ENCODE data around the gene RPL19. TPM values are rescaled to one million over a fixed set of nuclear protein-coding genes. Genes with fewer than 3 reads are reported as not detected.
A peak's percentile ranks its signal among the peaks of the same experiment; 100 is the strongest.

RPL19 gene
- total and polyA plus RNA-seq, 2 donors (not counting 3 experiments of a cell fraction or from before 2014, with no cell fraction given) = 1,802 to 1,958 TPM

GRCh38 chr17:39151150-39151942 lies 48.7 kb upstream of the RPL19 start, which contains the start of gene PLXDC1:
PLXDC1 (minus strand) TSS chr17:39151637; CDS start chr17:39151437, 200 bp downstream.
- H3K9me1 ChIP-seq (replicated peaks; ENCODE audit: control insufficient read depth, extremely low read depth, insufficient read depth, low read length) = no peaks in the 10 kb centered on the region
- H2AFZ ChIP-seq (ENCODE audit: low read depth, low read length) = no peak within 1 kb of the TSS
- H3K4me1 ChIP-seq (ENCODE audit: control insufficient read depth, extremely low read depth, insufficient read depth, low read length) = peaks cover 8% of the 10 kb centered on the region
- intact Hi-C loops (cut with micrococcal nuclease) (loop anchor here (5.0 kb wide), 2 partner anchors 184 to 399 kb away; partner anchors contain the start of genes FBXO47 and PSMB3), dilution Hi-C loops (cut with MboI; ENCODE audit: extremely low pct_ligation_motif_present, low sequenced_read_pairs) (no loop called here)
- H3K36me3 ChIP-seq (ENCODE audit: control insufficient read depth in 2 of 2, extremely low read depth in 1 of 2, insufficient read depth in 2 of 2, low read length in 2 of 2) = no peaks in the 10 kb centered on the region
- no peak within 1 kb of the TSS for H3K27ac ChIP-seq (ENCODE audit: insufficient read depth, low read depth, low read length)
- peak within 1 kb of the TSS; percentile 90 for H3K4me2 ChIP-seq (ENCODE audit: insufficient read depth, low read length)
- no peak for DNase-seq (ENCODE audit: low read depth, low spot score)
- H3K27me3 ChIP-seq (ENCODE audit: control insufficient read depth in 2 of 2, insufficient read depth in 2 of 2, low read length in 2 of 2) = peaks cover 18 to 27% of the 10 kb centered on the region in 2 experiments
- no peaks in the 10 kb centered on the region for H3K79me2 ChIP-seq (ENCODE audit: control insufficient read depth, insufficient read depth, low read length)
- ChIA-PET CTCF (interaction anchor here (0.6 to 14.1 kb wide), 6 partner anchors 15 to 361 kb away, joined by 3 to 550 read pairs (median 26); partner anchors contain the start of genes ARL5C and FBXO47), POLR2A (interaction anchor here (0.6 to 0.8 kb wide), 2 partner anchors 17 to 168 kb away, joined by 3 read pairs; no protein-coding TSS in a partner anchor)
- BruUV-seq (replicated peaks) = no TSS peak
- H4K20me1 ChIP-seq (replicated peaks; ENCODE audit: control insufficient read depth, extremely low read depth, insufficient read depth, low read length) = no peaks in the 10 kb centered on the region
- TF ChIP-seq POLR2A (IDR thresholded peaks at IDR 0.05; ENCODE audit: low read depth, low read length) = no peak
- TF ChIP-seq MAX (IDR thresholded peaks at IDR 0.05; ENCODE audit: insufficient read depth, insufficient read length) = no peak
- no peak for TF ChIP-seq GATA2 (IDR thresholded peaks at IDR 0.05; ENCODE audit: insufficient read depth, insufficient read length, low read depth, low read length)
- no peak for TF ChIP-seq FOS (IDR thresholded peaks at IDR 0.05; ENCODE audit: borderline replicate concordance, insufficient read depth, low read length)
- TF ChIP-seq MYC (IDR thresholded peaks at IDR 0.05; ENCODE audit: low read depth, low read length) = no peak
- no peak for TF ChIP-seq CTCF (IDR thresholded peaks at IDR 0.05; ENCODE audit: extremely low read depth in 1 of 2, insufficient read depth in 1 of 2, low read depth in 1 of 2, low read length in 2 of 2)
- peak; percentile 81 for TF ChIP-seq EZH2 (IDR thresholded peaks at IDR 0.05; ENCODE audit: borderline replicate concordance, low read depth, low read length, severe bottlenecking)
- no peak for TF ChIP-seq POLR2AphosphoS5 (IDR thresholded peaks at IDR 0.05; ENCODE audit: insufficient read depth, low read depth, low read length)
- H3K9me3 ChIP-seq (replicated peaks; ENCODE audit: control insufficient read depth, insufficient read depth, low read length) = no peaks in the 10 kb centered on the region
- no peak within 1 kb of the TSS for H3K9ac ChIP-seq (replicated peaks; ENCODE audit: extremely low read depth, insufficient read depth, low read length)
- FAIRE-seq = no peak
- H3K4me3 ChIP-seq (replicated peaks in 1 of 3; ENCODE audit: insufficient read depth in 1 of 3, low read depth in 1 of 3, low read length in 3 of 3) = peak within 1 kb of the TSS in 2 of 3 experiments; percentile 5 to 16
